HL-60/S4 treated with phorbol 12-myristate 13-acetate at 8.2 ng/mL for 4 days and 3 days (cell line): Measurements from ENCODE around the gene OR13C4.
"Not testable (repeated sequence)": the region's sequence is repeated elsewhere in the genome, so short reads cannot be mapped to it uniquely, and the experiment has no call there.

ENCODE experiments used
- in situ Hi-C: fragments of 300-500 bp; cut with MboI; formaldehyde crosslinking; loops from 2 replicates; pipeline ENCODE4 v1.15.0; 2022; ENCODE audit warnings: low sequenced_read_pairs

The OR13C4 gene

DNA sequence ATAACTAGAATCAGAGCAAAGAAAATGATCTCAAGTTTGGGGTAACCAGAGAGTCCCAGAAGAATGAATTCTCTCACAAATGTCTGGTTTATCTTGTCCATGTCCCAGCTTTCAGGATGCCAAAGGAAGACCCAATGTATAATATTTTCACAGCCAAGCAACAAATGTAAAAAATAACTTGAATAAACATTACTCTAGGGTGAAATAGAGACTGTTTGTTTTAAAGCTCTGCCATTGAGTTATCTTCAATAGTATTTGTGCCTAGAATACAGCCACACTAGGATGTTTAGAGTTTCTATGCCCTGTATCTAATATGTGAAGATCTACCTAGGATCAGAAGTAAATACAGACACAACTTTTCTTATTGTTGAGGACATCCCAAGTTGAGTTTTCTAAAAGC is at the start of gene OR13C4:
Gene OR13C4 (minus strand): TSS at position 101 of the 400 bp plus-strand sequence. CDS start 0 bp downstream, at position 101.
- in situ Hi-C loops, result no loop called here

DNA sequence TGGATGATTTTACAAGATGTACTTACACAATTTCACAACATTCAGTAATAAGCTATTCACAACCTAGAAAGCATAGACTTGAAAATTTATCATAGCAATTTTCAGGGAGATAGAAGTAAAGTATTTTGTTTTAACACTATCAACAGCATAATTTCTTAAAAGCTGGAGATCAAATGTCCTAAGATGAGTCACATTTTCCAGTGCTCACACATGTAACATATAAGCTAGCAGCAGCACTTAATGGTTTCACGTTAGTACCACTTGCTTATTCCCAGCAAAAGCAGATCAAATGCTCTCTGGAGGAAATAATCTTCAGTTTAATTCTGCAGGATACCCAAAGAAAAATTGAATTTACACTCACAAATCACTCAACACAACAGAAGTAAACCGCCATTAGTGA is 48.4 kb upstream of the OR13C4 start:
- in situ Hi-C loops, result no loop called here

DNA sequence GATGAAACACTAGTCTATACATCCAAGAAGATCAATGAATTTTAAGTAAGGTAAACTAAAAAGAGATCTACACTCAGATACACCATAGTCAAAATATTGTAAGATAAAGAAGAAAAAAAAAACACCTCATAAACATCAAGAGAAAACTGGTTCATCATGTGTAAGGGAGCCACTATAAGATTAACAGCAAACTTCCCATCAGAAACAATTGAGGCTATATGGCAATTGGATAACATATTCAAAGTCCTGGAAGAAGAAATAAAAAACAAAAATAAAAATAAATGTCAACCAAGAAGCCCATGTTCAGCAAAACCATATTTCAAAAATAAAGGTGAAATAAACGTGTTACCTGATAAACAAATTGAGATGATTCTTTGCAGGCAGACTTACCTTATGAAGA is 45.6 kb upstream of the OR13C4 start:
- in situ Hi-C loops, result no loop called here

DNA sequence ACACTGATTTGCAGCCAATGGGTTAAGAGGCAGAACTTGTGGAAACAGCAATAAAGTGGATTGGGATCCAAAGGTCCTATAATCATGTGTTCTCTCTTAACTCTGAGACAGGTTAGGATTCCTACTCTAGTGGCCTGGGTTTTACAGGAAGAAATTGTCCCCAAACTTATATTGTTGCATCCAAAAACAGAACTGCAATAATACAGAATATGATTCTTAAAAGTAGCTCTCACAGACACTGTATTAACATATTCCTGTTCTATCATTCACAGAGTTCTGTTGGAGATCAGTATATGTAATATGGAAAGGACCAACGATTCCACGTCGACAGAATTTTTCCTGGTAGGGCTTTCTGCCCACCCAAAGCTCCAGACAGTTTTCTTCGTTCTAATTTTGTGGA is 41.9 kb upstream of the OR13C4 start, which contains the start of gene OR13C8:
Gene OR13C8 (plus strand): TSS at position 301 of the 400 bp plus-strand sequence. CDS start 0 bp downstream, at position 301.
- in situ Hi-C loops, result no loop called here

DNA sequence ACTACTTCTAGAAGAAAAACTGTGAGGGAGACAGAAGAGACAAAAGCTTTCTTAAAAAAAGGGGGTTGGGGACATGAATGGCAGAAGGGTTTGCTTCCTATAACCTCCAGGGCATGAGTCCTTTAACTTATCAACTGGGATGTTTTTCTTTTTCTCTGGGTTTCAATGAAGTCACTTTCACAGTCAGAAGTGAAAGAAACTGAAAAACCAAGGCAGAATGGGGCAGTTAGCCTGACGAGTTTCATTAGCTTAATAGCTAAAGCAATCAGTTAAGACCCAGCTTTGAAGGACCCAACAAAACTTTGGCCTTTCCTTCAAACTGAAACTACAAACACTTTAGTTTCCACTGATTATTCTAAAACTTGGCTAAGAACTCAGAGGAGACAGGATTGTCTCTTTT is 37.3 kb upstream of the OR13C4 start:
- in situ Hi-C loops, result no loop called here

DNA sequence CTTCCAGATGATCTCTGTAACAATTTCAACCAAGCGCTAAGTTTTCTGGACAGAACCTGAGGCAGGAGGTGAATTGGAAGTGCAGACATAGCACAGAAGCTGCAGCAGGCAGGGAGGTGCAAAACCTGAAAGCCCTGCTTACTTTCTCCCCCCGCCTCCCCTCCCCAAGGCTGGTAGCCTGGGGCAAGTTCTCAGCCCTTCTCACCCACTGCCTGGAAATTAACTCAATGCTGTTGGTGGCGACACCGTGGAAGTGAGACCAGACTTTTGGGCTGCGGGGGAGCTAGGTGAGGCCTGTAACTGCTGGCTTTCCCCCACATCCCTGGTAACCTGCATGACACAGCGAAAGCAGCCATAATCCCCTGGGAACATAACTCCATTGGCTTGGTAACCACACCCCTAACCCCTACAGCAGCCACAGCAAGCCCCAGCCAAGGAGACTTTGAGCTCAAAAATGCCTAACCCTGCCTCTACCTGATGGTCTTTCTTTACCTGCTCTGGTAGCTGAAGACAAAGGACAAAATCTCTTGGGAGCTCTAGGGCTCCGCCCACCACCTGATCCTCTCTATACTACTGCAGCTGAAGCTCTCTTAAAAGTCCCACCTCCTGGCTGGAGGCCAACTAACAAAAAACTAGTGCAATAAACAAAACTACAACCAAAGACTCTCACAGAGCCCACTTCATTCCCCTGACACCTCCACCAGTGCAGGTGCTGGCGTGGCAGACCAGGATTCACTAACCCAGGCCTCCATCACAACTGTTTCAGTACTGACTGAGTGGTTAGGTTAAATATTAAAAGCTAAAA is 30.0 kb upstream of the OR13C4 start:
- in situ Hi-C loops, result no loop called here

DNA sequence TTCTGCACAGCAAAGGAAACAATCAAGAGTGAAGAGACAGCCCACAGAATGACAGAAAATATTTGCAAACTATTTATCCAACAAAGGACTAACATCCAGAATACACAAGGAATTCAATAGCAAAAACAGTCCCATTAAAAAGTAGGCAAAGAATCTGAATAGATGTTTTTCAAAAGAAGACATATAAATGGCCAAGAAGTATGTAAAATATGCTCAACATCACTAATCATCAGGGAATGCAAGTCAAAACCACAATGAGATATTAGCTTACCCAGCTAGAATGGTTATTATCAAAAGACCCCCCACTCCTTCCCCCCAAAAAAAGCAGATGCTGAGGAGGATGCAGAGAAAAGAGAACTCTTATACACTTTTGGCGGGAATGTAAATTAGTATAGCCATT is 28.5 kb upstream of the OR13C4 start:
- in situ Hi-C loops, result no loop called here

DNA sequence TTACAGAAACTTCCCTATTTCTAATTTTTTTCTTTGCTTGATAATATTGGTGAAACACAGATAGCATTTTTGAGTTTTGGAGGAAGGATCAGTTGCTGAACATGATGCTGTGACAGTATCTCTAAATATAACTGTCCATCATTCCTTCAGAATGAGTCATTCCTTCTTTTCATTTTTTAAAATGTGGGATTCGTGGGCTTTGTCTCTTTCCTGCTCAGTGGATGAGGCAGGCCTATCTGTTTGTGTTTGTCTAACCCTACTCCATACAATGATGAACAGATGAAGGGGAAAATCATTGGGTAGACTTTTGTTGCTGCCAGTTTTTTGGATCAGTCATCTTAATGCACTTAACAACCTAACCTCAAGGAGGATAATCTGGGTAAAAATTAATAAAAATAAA is 26.3 kb upstream of the OR13C4 start:
- in situ Hi-C loops, result no loop called here

DNA sequence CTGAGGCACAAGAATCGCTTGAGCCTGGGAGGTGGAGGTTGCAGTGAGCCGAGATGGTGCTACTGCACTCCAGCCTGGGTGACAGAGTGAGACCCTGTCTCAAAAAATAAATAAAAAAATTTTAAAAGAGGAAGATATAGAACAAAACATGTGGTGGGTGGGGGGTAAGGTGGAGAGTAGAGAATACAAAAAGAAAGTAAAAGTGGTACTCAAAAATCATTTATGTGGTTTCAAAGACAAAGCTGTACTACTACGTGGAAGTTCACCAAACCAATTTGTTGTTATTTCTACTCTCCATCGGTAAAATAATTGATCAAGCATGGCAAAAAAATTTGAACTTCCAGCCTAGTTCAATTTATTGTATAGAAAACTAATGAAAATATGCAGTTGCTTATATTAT is 17.6 kb upstream of the OR13C4 start:
- in situ Hi-C loops, result no loop called here

DNA sequence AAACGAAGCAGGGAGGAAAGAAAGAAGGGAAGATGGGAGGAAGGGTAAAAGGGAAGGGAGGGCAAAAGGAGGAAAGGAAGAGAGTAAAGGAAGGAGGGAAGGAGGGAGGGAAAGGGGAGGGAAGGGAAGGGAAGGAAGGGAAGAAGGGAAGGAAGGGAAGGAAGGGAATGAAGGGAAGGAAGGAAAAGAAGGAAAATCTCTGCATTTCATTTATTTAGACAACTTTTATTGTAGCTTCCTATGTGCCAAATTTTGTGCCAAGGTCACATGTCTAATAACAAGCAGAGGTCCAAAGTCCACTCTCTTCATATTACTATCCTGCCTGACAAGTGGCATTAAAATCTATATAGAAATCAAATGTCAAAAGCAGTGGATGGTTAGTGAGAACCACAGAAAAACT is 12.3 kb upstream of the OR13C4 start:
- in situ Hi-C loops, result no loop called here

DNA sequence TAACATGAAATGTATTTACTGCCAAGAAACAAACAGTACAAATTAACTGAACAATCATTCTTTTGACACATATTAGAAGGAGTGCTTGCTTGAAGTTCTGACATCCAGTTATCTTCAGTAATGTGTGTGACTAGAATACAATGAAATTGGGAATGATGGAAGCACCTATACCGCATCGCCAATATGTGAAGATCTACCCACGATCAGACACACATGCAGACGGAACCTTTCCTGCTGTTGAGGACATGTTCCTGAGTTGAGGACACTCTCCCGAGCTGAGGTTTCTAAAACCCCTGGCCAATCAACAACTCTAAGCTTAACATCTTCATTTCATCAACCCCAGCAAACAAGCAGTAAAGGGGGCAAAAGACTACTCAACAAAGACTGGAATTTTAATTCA is 9.7 kb upstream of the OR13C4 start, which contains the start of gene OR13C3:
Gene OR13C3 (minus strand): TSS at position 101 of the 400 bp plus-strand sequence. CDS start 133 bp downstream, outside the sequence.
- in situ Hi-C loops, result no loop called here

DNA sequence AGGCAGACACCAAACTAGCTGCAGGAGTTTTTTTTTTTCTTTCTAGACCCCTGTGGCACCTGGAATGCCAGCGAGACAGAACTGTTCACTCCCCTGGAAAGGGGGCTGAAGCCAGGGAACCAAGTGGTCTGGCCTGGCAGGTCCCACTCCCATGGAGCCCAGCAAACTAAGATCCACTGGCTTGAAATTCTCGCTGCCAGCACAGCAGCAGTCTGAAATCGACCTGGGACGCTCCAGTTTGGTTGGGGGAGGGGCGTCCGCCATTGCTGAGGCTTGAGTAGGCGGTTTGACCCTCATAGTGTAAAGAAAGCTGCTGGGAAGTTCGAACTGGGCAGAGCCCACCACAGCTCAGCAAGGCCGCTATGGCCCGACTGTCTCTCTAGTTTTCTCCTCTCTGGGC is 6.8 kb downstream of the OR13C4 start:
- in situ Hi-C loops, result not testable (repeated sequence)

DNA sequence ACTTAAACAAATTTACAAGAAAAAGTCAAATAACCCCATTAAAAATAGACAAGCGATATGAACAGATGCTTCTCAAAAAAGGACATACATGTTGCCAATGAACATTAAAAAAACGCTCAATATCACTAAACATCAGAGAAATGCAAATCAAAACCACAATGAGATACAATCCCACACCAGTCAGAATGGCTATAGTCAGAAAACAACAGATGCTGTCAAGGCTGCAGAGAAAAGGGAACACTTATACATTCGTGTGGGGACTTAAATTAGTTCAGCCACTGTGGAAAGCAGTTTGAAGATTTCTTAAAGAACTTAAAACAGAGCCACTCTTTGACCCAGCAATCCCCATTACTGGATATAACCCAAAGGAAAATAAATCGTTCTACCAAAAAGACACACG is 12.1 kb downstream of the OR13C4 start:
- in situ Hi-C loops, result no loop called here

DNA sequence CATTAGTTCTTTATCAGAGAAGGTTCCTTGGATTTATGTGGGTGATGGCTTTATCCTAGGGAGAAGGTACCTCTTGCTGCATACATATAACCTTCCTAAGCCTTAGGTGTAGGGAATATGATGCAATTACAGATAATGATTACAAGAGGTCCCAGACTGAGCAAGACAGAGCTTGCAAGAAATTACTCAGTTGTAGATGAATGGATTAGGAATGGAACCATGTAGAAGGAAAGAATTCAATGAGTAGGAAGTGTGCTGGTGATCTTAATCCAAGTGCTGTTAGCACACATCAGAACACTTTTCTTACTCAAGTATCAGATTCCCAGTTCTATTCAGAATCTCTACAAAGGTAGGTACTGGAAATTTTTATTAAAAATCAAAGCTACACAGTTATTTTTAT is 20.4 kb downstream of the OR13C4 start:
- in situ Hi-C loops, result no loop called here

DNA sequence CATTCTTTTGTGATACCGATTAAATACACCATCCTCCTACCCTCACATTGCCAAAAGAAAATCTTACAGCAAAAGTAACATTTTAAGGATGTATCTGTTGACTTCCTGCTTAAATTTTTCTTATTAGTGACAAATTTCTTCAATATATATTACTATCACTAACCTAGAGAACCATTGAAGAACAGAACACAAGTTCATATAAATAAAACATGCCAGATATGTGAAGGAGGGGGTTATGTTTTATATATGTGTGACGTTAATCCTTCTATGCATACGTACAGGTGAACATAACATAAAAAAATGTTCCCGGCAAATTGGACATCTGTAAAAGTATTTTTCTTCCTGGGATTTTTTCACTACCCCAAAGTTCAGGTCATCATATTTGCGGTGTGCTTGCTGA is 23.0 kb downstream of the OR13C4 start, which contains the start of gene OR13F1:
Gene OR13F1 (plus strand): TSS at position 301 of the 400 bp plus-strand sequence. CDS start 0 bp downstream, at position 301.
- in situ Hi-C loops, result no loop called here

DNA sequence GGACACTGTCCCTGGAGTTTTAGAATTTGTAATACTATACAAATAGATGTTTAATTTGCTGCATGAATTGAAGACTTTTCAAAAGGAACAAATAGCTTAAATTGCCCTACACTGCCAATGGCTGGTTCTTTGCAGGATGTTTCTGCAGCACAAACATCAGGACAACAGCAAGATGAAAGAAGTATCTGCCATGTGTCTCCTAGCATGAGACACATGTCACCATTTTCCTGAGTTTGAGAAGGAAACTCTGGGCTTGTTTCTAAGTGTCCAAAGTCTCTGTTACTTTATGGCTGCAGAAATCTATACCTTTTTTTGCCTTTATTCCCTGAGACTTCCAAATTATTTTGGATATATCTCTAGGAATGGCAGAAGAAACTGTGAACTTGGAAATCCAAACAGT is 23.6 kb downstream of the OR13C4 start:
- in situ Hi-C loops, result no loop called here

DNA sequence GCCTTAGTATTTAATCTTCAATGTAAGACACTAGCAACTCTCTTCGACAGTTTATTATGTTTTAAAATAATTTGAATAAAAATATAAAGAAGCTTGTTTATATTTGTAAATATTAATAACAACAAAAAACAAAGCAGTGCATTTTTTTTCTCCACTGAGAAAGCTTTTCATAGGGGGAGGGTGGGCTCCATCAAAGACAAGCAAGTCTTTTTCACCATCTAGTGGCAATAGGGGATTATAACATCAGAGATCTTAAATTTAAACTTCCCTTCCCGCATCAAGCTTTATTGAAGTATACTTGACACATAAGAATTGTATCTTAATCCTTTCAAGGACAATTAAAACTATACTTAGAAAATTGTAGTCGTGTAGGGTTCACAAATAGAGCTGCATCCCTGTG is 32.2 kb downstream of the OR13C4 start:
- in situ Hi-C loops, result no loop called here

DNA sequence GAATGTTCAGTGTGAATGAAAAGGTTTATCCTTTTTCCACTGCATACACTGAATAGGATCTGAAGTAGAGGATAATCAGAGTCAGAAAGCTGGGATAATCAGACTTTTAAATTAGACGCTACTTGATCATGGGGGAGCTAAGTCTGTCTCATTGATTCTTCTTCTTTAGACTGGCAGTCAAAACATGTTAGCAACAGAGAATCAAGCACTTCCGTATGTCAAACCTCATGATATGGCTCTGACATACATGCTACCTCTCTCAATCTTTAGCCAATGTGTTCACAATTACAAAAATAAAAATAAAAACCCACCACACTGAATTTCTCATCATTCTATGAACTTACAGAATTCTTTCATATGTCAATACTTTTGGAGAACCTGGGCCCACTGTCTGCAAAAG is 42.0 kb downstream of the OR13C4 start:
- in situ Hi-C loops, result no loop called here

DNA sequence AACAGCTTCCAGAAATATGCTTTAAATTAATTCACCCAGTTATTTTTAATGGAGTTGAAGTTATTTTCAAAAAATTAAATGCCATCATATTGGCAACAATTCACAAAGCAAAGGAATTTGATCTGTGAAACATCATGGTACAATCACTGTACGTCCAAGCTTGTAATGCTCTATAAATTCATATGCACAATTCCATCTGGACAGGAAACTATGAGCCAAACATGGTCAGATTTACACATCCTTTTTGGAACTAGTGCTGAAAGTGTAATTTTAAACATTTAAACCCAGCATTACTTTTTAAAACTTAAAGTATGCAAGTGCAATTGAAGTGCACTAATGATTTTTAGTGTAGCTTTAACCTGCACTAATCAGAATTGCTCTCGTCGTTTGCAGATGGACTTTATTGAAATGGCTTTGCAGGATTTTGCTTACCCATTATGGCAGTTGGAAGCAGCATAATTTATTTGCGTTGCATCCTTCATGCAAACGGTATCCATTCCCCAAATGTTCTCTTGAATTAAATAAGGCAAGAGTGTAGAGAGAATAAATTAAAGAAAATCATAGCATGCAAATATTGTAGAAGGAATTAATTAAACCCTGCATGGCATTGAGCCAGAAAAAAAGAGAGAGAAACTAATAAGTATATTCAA is 44.0 kb downstream of the OR13C4 start:
- in situ Hi-C loops, result no loop called here
